Stimulated activated CD8-positive, alpha-beta memory T cell treated with anti-CD3 and anti-CD28 coated beads, Interleukin-4, amount 100 ng/mL, for 48 hours (primary cell): ENCODE measurements around the gene SPOCK1.

Source experiments
- DNase-seq: peaks from one replicate; pipeline ENCODE4 v3.0.0-alpha.2; 2020

Gene SPOCK1

GRCh38 chr5:137439645-137440044 lies 59.5 kb downstream of the SPOCK1 start:
- no peak for DNase-seq

DNA sequence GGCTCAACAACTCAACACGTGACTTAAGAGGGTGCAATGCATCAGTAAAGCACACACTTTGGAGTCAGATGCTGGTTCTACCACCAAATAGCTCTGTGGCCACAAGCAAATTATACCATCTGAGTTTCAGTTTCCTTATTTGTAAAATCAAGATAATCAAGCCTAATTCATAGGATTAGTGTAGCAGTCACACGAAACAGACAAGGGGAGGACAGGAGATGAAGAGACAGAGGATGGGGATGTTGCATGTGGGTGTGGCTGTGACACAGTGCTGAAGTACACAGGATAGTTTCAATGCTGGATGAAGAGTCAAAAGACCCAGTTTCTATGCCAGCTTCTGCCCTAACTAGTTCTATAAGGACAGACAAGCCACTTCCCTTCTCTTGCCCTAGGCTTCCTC lies 60.2 kb downstream of the SPOCK1 start:
- DNase-seq, result no peak

GRCh38 chr5:137437774-137438173 lies 61.4 kb downstream of the SPOCK1 start:
- no peak for DNase-seq

DNA sequence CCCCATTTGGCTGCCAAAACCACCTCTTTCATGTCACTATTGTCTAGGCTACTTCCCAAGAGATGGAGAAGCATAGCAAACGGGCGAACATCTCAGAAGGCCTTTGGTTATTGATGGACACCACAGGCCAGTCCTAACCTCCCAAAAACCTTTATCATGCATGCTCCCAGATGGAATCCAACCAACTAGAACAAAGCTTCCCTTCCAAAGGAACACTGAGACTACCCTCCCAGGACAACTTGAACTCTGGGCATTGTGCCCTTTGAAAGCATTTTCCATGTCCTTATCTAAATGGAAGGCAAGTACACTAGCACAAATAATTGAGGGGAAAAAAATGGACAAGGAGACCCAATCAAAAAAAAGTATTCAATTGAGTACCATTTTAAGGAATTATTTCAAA lies 65.6 kb downstream of the SPOCK1 start:
- no peak for DNase-seq

DNA sequence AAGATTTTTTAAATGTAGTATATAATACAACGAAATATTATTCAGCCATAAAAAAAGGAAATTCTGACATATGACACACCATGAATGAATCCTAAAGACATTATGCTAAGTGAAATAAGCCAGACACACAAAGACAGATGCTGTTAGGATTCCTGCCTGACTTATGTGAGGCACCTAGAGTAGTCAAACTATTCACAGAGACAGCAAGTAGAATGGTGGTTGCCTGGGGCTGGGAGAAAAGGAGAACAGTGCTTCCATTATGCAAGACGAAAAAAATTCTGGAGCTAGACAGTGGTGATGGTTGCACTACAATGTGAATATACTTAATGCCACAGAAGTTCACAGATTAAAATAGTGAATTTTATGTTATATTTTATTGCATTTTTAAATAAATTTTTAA lies 66.8 kb downstream of the SPOCK1 start:
- no peak for DNase-seq

DNA sequence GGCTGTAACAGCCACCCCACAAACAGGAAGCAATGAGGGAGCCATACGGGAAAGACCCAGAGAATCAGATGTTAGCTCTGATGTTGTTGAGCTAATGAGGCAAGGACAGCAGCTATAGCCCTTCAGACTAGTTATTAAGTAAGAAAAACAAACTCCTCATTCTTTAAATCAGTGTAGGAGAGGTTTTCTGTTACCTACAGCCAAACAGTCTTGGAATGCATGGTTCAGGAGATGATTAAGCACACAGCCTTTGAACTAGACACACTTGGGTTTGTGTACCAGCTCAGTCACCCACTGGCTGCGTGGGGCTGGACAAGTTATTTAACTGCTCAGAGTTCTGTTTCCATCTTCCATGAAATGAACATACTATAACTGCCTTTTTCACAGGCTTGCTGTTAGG lies 68.1 kb downstream of the SPOCK1 start:
- DNase-seq, result no peak

GRCh38 chr5:137415231-137415681 lies 83.9 kb downstream of the SPOCK1 start:
- DNase-seq, result no peak

DNA sequence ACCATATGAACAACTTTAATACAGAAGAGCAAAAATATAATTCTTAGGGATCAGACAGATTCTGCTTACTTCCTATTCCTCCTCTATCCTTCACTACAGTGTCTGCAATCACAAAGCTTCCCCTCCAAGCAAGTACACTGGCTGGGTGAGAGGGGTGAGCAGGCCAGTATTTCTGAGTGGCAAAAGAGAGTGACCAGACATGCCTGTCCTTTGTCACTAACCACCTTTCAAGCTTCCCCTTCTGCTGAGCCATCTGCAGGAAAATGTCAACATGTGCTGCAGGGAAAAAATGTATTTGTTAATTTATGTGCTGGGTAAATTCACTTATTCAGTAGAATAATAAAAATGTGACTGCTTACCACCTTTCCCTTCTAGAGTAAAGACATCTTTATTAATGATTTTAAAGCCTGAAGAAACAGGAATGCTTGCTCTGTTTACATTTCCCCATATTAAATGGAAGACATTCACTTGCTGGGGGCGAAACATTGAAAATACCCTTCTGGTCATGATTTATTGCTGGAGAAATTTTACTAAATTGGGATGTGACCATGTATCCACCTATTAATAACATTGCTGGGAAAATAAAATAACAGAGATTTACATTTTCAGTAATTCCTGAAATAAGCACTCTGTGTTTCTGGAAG lies 84.9 kb downstream of the SPOCK1 start:
- DNase-seq, result no peak

DNA sequence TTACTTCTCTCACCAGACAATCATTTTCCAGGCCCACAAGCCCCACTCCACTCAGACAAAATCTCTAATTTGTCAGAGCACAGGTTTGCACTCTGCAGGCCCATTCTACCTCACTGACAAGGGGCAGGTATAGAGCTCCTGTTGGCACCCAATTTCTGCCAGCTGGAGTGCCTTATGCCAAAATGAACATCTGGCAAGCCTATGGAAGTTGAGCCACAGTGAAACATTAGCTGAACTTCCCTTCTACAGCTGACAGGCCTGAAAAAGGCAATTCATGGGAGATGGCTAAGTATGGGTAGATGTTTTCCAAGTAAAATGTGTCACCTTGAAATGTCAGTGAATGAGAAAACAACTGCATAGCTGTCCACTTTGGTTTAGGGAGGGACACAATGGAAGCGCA lies 87.0 kb downstream of the SPOCK1 start:
- no peak for DNase-seq

- no peak for DNase-seq
Measured at GRCh38 chr5:137410234-137411010, 88.7 kb downstream of the SPOCK1 start.

DNA sequence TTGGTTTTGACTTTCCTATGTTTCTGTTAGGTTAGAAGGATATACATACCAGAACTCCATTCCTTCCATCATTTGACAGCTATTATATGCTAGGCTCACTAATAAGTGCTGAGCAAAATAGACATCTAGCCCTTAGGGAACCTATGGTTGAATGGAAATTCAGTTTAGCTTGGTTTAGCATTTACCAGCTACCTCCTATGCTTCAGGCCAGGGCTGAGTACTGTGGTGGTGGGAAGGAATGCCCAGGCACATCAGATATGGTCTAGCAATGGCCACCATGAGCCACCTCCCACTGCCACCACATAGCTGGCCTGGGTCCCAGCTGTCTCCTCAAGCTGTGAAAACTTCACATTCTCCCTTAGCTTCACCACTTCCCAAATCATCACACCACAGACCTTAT lies 89.4 kb downstream of the SPOCK1 start:
- no peak for DNase-seq

DNA sequence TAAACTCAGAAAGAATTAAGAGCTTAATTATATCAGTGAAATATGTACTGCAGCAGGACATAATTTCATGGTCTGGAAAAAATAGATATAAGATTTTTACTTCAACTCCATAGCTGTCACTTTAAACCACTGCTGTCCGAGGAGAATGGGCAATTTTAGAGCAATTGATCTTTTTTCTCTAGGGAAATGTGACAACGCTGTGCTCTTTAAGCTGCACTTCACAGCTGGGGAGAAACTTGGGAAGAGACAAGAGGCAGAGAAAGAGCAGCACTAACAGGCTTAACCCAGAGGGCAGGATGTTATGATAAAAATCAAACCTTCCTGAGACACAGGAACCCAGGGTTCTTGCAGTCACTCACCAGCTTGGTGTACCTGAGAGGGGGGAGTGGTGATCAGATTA lies 92.0 kb downstream of the SPOCK1 start:
- DNase-seq, result no peak

DNA sequence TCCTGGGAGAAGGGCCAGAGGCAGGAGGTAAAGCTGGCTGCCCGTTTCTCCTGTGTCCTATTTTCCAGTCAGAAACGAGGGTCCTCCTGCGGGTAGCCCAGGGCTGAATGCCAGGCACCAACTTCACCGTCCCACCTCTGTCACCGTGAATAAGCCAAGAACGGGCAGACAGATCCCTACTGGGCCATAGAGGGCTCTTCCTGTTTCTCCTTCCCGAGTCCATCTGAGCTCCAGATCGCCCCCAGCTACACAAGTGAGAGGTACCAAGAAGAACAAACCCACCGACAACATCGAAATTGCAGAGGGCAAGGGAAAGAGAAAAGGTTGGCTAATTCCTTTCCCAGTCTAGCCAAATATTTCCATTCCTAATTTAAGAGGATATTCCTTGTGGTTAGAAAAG lies 93.7 kb downstream of the SPOCK1 start:
- DNase-seq, result no peak

DNA sequence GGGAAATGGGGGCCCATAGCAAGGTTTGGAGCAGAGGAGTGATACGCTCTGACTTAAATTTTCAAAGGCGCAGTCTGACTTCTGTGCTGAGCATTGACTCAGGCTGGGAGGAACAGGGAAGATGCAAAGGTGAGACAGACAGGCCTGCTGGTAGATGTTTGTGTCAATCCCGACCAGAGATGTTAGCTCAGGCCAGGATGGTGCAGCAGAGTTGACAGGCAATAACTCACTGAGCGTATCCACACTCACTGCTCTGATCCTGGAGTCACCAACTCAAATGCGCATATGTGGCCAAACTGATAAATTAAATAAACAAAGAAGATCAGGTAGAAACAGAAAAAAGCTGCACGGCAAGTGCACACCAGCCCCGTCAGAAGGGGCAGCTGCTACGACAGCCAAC lies 95.3 kb downstream of the SPOCK1 start:
- no peak for DNase-seq

DNA sequence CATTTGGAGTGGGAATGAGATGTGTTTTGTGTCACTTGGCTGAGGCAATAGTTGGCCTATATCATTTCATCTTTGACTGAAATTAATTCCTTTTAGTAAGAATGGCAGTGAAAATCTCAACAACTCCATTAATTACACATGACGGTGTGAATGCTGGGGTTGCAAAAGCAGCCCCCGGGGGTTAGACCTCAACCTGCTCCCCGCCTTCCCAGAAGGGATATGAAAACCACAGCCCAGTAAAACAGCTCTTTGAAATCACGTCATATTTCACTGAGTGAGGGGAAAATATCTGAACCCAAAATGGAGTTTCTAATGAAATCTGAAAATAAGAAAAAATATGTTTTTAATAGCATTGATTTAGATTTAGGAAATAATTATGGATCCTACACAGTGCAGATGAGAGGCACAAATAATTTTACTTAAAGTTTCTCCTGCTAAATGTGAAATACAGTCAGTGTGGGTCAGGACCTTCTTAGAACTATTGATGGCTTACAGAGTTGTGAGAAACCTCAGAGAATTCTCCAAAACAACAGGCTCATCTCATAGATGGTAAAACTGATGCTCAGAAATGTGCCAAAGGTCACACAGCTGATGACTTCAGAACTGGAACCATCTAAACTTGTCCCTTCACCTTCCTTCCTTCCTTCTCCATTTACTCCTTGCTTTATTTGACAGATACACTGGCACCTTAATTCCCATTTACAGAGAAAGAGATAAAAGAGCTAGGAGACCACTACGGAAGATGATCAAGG lies 96.5 kb downstream of the SPOCK1 start:
- no peak for DNase-seq

GRCh38 chr5:137401946-137402345 lies 97.2 kb downstream of the SPOCK1 start:
- DNase-seq, result no peak

- no peak for DNase-seq
Measured at GRCh38 chr5:137400571-137400970, 98.6 kb downstream of the SPOCK1 start.

GRCh38 chr5:137399911-137400310 lies 99.2 kb downstream of the SPOCK1 start:
- no peak for DNase-seq

DNA sequence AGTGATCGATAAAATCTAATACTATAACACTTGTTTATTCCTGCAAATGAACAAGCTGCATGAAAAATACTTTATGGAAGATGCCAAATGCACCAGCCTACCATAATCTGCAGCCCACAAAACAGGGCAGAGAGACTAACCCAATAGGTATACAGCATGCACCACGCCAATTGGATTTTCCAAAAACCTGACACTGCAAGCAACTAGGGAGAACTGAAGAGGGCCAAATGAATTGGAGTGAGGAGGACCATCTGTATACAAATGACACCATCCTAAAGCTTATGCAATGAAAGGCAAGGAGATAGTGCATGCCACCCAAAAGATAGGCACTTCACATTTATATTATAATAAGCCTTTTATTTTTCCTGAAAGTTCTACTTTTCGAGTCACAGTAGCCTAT lies 100.4 kb downstream of the SPOCK1 start:
- no peak for DNase-seq

DNA sequence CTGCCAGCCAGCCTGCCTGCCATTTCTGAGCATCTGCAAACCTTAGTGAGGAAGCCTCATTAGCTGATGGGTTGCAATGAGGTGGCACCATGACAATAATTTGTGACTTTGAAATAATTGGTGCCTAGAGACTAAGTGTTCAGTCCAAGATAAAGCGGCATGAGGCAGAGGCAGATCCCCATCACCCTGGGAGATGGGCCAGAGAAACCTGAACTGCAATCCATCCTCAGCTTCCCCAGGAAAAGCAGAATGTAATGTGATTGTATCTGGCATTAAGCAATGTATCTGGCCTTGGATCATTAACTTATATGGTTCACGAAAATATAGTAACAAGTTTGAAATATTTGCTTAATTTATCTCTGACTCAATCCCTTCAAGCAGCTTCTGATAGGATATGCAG lies 101.0 kb downstream of the SPOCK1 start:
- DNase-seq, result no peak

DNA sequence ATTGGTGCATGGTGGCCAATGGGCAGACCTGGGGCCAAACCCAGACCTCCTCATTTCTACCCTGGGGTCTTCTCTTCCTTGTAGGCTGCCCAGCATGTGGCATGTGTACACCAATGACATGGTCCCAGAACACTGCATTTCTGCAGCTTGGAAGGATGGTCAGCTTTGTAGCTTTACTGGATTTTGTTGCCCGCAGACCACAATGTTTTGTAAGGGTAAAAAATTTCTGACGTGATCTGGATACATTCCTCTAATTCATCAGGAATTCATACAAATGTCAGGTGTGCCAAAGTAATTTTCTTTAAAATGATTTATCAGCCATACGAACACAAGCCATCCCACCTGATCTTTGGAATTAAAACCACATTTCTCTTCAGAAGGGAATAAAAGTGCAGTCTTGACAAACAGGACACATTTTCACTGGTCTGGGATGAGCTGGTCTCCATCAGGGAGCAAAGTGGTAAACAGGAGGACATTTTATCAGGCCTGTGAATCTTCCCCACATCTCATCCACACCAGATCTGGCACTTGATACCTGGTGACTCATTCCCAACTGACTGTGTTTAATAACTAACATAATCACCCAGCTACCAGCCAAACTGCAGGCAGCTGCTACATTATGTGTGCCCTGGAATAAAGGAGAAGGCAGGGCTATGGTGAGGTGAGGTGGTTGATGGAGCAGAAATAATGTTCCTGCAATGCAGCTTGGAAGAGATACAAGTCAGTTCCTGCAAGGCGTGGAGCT lies 103.9 kb downstream of the SPOCK1 start:
- DNase-seq, result no peak

DNA sequence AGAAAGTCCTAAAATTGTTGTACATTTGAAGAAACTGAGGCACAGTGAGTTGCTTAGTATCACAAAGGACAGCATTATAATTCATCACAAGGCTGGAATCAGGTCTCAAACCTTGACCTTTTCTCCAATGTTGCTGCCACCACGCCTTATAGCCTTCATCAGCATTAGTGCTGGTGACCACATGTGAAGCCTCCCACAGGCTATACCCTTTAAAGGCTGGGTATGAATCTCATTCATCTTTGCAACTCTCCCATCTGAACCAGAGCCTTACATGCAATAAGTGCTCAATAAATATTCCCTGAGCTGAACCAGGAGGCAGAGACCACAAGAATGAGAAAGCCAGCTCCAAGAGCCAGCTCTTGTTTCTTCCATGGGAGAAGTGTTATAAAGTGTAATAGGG lies 104.7 kb downstream of the SPOCK1 start:
- no peak for DNase-seq
